Lower leg skin (tissue), 3 donors: ENCODE measurements around the gene ZNF562.

Source experiments
- CTCF ChIP-seq, 3 donors: fragments of 450-650 bp; IDR thresholded peaks; one replicate each; pipeline ENCODE4 v1.5.1; 2016; ENCODE audit warnings: antibody characterized with exemption in 3 of 3, mild to moderate bottlenecking in 3 of 3, moderate library complexity in 2 of 3
- POLR2A ChIP-seq, 2 donors: fragments of 450-650 bp; IDR thresholded peaks; one replicate each; pipeline ENCODE4 v1.6.1; 2016 to 2017; ENCODE audit warnings: antibody characterized with exemption in 2 of 2, mild to moderate bottlenecking in 1 of 2, moderate library complexity in 1 of 2

GRCh38 chr19:9668544-9668943, 6.4 kb downstream of the ZNF562 start:
- no peak for TF ChIP-seq CTCF (IDR thresholded peaks at IDR 0.05)
- no peak for TF ChIP-seq POLR2A (IDR thresholded peaks at IDR 0.05)
